ENCODE data around the gene PAK5. TPM values are rescaled to one million over a fixed set of nuclear protein-coding genes. Genes with fewer than 3 reads are reported as not detected.

Gene PAK5
- total RNA-seq, 4 donors from 2014 or later: 0.04 to 0.34 (median 0.24) TPM

GRCh38 chr20:9705722-9706476, 133.0 kb downstream of the PAK5 start:
- H3K4me1 ChIP-seq: no peaks in the 10 kb centered on the region
- WGBS, 2 donors: 57 to 58% methylated on average over 4 of the region's 4 CpGs
- no peak for DNase-seq
- no peak for TF ChIP-seq POLR2A (IDR thresholded peaks at IDR 0.05)
- TF ChIP-seq CTCF (IDR thresholded peaks at IDR 0.05): no peak
- H3K4me3 ChIP-seq: no peak overlapping the region
- no peaks in the 10 kb centered on the region for H3K9me3 ChIP-seq
- intact Hi-C loops (cut with DNase I): no loop called here
- no peaks in the 10 kb centered on the region for H3K36me3 ChIP-seq
- no peak overlapping the region for H3K27ac ChIP-seq
- no peaks in the 10 kb centered on the region for H3K27me3 ChIP-seq

GRCh38 chr20:9699181-9699580, 139.7 kb downstream of the PAK5 start:
- Histone ChIP-seq H3K9me3 (no peaks in the 10 kb centered on the region), H3K4me1 (no peaks in the 10 kb centered on the region), H3K4me3 (no peak overlapping the region), H3K27ac (no peak overlapping the region), H3K27me3 (no peaks in the 10 kb centered on the region), H3K36me3 (no peaks in the 10 kb centered on the region)
- no peak for DNase-seq
- intact Hi-C loops (cut with DNase I): no loop called here
- no peak for TF ChIP-seq CTCF (IDR thresholded peaks at IDR 0.05)
- no peak for TF ChIP-seq POLR2A (IDR thresholded peaks at IDR 0.05)

GRCh38 chr20:9689041-9689440, 149.8 kb downstream of the PAK5 start:
- no peak for DNase-seq
- TF ChIP-seq CTCF (IDR thresholded peaks at IDR 0.05) (no peak), POLR2A (IDR thresholded peaks at IDR 0.05) (no peak)
- H3K36me3 ChIP-seq: no peaks in the 10 kb centered on the region
- H3K9me3 ChIP-seq: no peaks in the 10 kb centered on the region
- H3K27ac ChIP-seq: no peak overlapping the region
- H3K4me3 ChIP-seq: no peak overlapping the region
- H3K27me3 ChIP-seq: no peaks in the 10 kb centered on the region
- intact Hi-C loops (cut with DNase I): no loop called here
- 40 to 48% methylated on average over 5 of the region's 5 CpGs for WGBS, 2 donors
- H3K4me1 ChIP-seq: no peaks in the 10 kb centered on the region

- Histone ChIP-seq H3K27ac (no peak overlapping the region), H3K4me1 (no peaks in the 10 kb centered on the region), H3K9me3 (no peaks in the 10 kb centered on the region), H3K36me3 (no peaks in the 10 kb centered on the region), H3K4me3 (no peak overlapping the region), H3K27me3 (no peaks in the 10 kb centered on the region)
- intact Hi-C loops (cut with DNase I): no loop called here
- no peak for DNase-seq
- no peak for TF ChIP-seq CTCF (IDR thresholded peaks at IDR 0.05)
- no peak for TF ChIP-seq POLR2A (IDR thresholded peaks at IDR 0.05)
- WGBS, 2 donors: 42 to 82% methylated on average over 2 of the region's 2 CpGs
Measured at GRCh38 chr20:9686866-9687265, 152.0 kb downstream of the PAK5 start.

GRCh38 chr20:9686455-9686854, 152.4 kb downstream of the PAK5 start:
- H3K4me1 ChIP-seq: no peaks in the 10 kb centered on the region
- H3K27me3 ChIP-seq: no peaks in the 10 kb centered on the region
- 47 to 59% methylated on average over 3 to 4 of the region's 4 CpGs for WGBS, 2 donors
- no peak for DNase-seq
- H3K36me3 ChIP-seq: no peaks in the 10 kb centered on the region
- H3K27ac ChIP-seq: no peak overlapping the region
- intact Hi-C loops (cut with DNase I): no loop called here
- no peaks in the 10 kb centered on the region for H3K9me3 ChIP-seq
- no peak overlapping the region for H3K4me3 ChIP-seq
- TF ChIP-seq CTCF (IDR thresholded peaks at IDR 0.05): no peak
- TF ChIP-seq POLR2A (IDR thresholded peaks at IDR 0.05): no peak

Measured in esophagus squamous epithelium (tissue), 5 donors.